HG02938 (cell line): Measurements from ENCODE around the gene EMC8.

Experiments used
- ATAC-seq: cut with Tn5 transposase; IDR thresholded peaks from one replicate; pipeline ENCODE4 v1.9.1; 2021; ENCODE audit warnings: mild to moderate bottlenecking, moderate library complexity; ENCODE audit not compliant: unreplicated experiment

The EMC8 gene

GRCh38 chr16:85759136-85759535 lies 40.2 kb downstream of the EMC8 start:
- no peak for ATAC-seq

GRCh38 chr16:85757341-85757822 lies 42.0 kb downstream of the EMC8 start:
- ATAC-seq: no peak

GRCh38 chr16:85755929-85756768 lies 43.2 kb downstream of the EMC8 start:
- peak; percentile 66 for ATAC-seq

GRCh38 chr16:85754413-85754812 lies 44.9 kb downstream of the EMC8 start:
- ATAC-seq: no peak

GRCh38 chr16:85753976-85754375 lies 45.4 kb downstream of the EMC8 start:
- ATAC-seq: no peak

GRCh38 chr16:85753559-85753958 lies 45.8 kb downstream of the EMC8 start:
- no peak for ATAC-seq

GRCh38 chr16:85752511-85753420 lies 46.6 kb downstream of the EMC8 start:
- ATAC-seq: no peak

- ATAC-seq: no peak
Observed at GRCh38 chr16:85751698-85752501, 47.4 kb downstream of the EMC8 start.

GRCh38 chr16:85750827-85751697 lies 48.3 kb downstream of the EMC8 start, which contains the start of gene C16orf74:
Gene C16orf74, minus strand, starts transcription at chr16:85751096. Its CDS starts 15,879 bp downstream, at chr16:85735217.
- no peak for ATAC-seq

- ATAC-seq: no peak
Observed at GRCh38 chr16:85750146-85750826, 49.1 kb downstream of the EMC8 start.

GRCh38 chr16:85749771-85750145 lies 49.6 kb downstream of the EMC8 start:
- ATAC-seq: no peak

- ATAC-seq: no peak
Observed at GRCh38 chr16:85746460-85747215, 52.7 kb downstream of the EMC8 start.

GRCh38 chr16:85738923-85739715 lies 60.2 kb downstream of the EMC8 start:
- no peak for ATAC-seq

- no peak for ATAC-seq
Observed at GRCh38 chr16:85736921-85737320, 62.4 kb downstream of the EMC8 start.

GRCh38 chr16:85735946-85736345 lies 63.4 kb downstream of the EMC8 start:
- ATAC-seq: no peak

- peak; percentile 72 for ATAC-seq
Observed at GRCh38 chr16:85735225-85735635, 64.1 kb downstream of the EMC8 start.

GRCh38 chr16:85734311-85735017 lies 64.9 kb downstream of the EMC8 start:
- ATAC-seq: no peak
